Inflammatory macrophage treated with lipopolysaccharide for 1 hour (primary cell): ENCODE measurements around the gene JAZF1.

ENCODE experiments used
- DNase-seq, 2 donors: peaks; one replicate each; pipeline ENCODE4 v3.0.0-alpha.2; 2020 to 2022

The JAZF1 gene

GRCh38 chr7:28102797-28103196, 77.8 kb downstream of the JAZF1 start:
- DNase-seq: peak; percentile 70 to 87

GRCh38 chr7:28096713-28097112, 83.9 kb downstream of the JAZF1 start:
- peak; percentile 44 to 81 for DNase-seq

- DNase-seq: peak in 1 of 2 donors; percentile 54
Measured at GRCh38 chr7:28095231-28095630, 85.4 kb downstream of the JAZF1 start.

GRCh38 chr7:28093623-28094232, 86.9 kb downstream of the JAZF1 start:
- DNase-seq: peak; percentile 67 to 87

- no peak for DNase-seq
Measured at GRCh38 chr7:28091190-28091589, 89.4 kb downstream of the JAZF1 start.

- DNase-seq: peak in 1 of 2 donors; percentile 43
Measured at GRCh38 chr7:28088901-28089714, 91.5 kb downstream of the JAZF1 start.

- DNase-seq: peak; percentile 72 to 77
Measured at GRCh38 chr7:28088032-28088431, 92.6 kb downstream of the JAZF1 start.

- no peak for DNase-seq
Measured at GRCh38 chr7:28086198-28086597, 94.4 kb downstream of the JAZF1 start.

- DNase-seq: no peak
Measured at GRCh38 chr7:28083998-28084985, 96.3 kb downstream of the JAZF1 start.

GRCh38 chr7:28083164-28083997, 97.2 kb downstream of the JAZF1 start:
- peak; percentile 80 to 94 for DNase-seq

- no peak for DNase-seq
Measured at GRCh38 chr7:28082071-28082470, 98.5 kb downstream of the JAZF1 start.

GRCh38 chr7:28081016-28081415, 99.6 kb downstream of the JAZF1 start:
- no peak for DNase-seq

GRCh38 chr7:28078036-28078901, 102.3 kb downstream of the JAZF1 start:
- DNase-seq: peak; percentile 56 to 79

- DNase-seq: peak; percentile 29 to 41
Measured at GRCh38 chr7:28077616-28078015, 103.0 kb downstream of the JAZF1 start.

GRCh38 chr7:28076423-28077200, 104.0 kb downstream of the JAZF1 start:
- no peak for DNase-seq

- no peak for DNase-seq
Measured at GRCh38 chr7:28075674-28076358, 104.8 kb downstream of the JAZF1 start.

- DNase-seq: no peak
Measured at GRCh38 chr7:28072876-28073514, 107.6 kb downstream of the JAZF1 start.

- no peak for DNase-seq
Measured at GRCh38 chr7:28071570-28071969, 109.0 kb downstream of the JAZF1 start.
